HG02610 (cell line): Measurements from ENCODE around the gene ZNF660.
A peak's percentile ranks its signal among the peaks of the same experiment; 100 is the strongest.
"Not testable (repeated sequence)": the region's sequence is repeated elsewhere in the genome, so short reads cannot be mapped to it uniquely, and the experiment has no call there.

Experiments
- ATAC-seq: cut with Tn5 transposase; IDR thresholded peaks from one replicate; pipeline ENCODE4 v1.9.1; 2021; ENCODE audit warnings: mild to moderate bottlenecking, moderate library complexity; ENCODE audit not compliant: unreplicated experiment

ZNF660 gene

GRCh38 chr3:44584646-44585501, at the start of gene ZNF660:
ZNF660 (plus strand) TSS chr3:44584964; CDS start chr3:44594194, 9,230 bp downstream.
- ATAC-seq: peak; percentile 66

GRCh38 chr3:44535364-44535763, 49.4 kb upstream of the ZNF660 start:
- ATAC-seq: no peak

- ATAC-seq: not testable (repeated sequence)
Measured at GRCh38 chr3:44544811-44545210, 40.0 kb upstream of the ZNF660 start.

GRCh38 chr3:44554626-44555592, 29.9 kb upstream of the ZNF660 start, which contains the start of gene ZKSCAN7:
ZKSCAN7 (plus strand) TSS chr3:44555193; CDS start chr3:44557048, 1,855 bp downstream.
- peak; percentile 80 for ATAC-seq

- ATAC-seq: no peak
Measured at GRCh38 chr3:44555723-44556122, 29.0 kb upstream of the ZNF660 start.

GRCh38 chr3:44557074-44557473, 27.7 kb upstream of the ZNF660 start:
- no peak for ATAC-seq

- no peak for ATAC-seq
Measured at GRCh38 chr3:44561076-44561475, 23.7 kb upstream of the ZNF660 start.

- no peak for ATAC-seq
Measured at GRCh38 chr3:44562147-44562546, 22.6 kb upstream of the ZNF660 start.

GRCh38 chr3:44568561-44568960, 16.2 kb upstream of the ZNF660 start:
- no peak for ATAC-seq

GRCh38 chr3:44571024-44571423, 13.7 kb upstream of the ZNF660 start:
- ATAC-seq: no peak

- ATAC-seq: no peak
Measured at GRCh38 chr3:44576613-44577012, 8.2 kb upstream of the ZNF660 start.

GRCh38 chr3:44577354-44577952, 7.3 kb upstream of the ZNF660 start:
- not testable (repeated sequence) for ATAC-seq

GRCh38 chr3:44578316-44578715, 6.4 kb upstream of the ZNF660 start:
- not testable (repeated sequence) for ATAC-seq

GRCh38 chr3:44578924-44579515, 5.7 kb upstream of the ZNF660 start:
- ATAC-seq: not testable (repeated sequence)

GRCh38 chr3:44579749-44580148, 5.0 kb upstream of the ZNF660 start:
- ATAC-seq: not testable (repeated sequence)

- ATAC-seq: not testable (repeated sequence)
Measured at GRCh38 chr3:44580971-44581370, 3.8 kb upstream of the ZNF660 start.

GRCh38 chr3:44596621-44597020, 11.9 kb downstream of the ZNF660 start:
- no peak for ATAC-seq

- no peak for ATAC-seq
Measured at GRCh38 chr3:44601749-44602148, 17.0 kb downstream of the ZNF660 start.

GRCh38 chr3:44612678-44613077, 27.9 kb downstream of the ZNF660 start:
- ATAC-seq: no peak

GRCh38 chr3:44624749-44625480, 40.2 kb downstream of the ZNF660 start, which contains the start of gene ZNF197:
ZNF197 (plus strand) TSS chr3:44625036; CDS start chr3:44629155, 4,119 bp downstream.
- peak; percentile 92 for ATAC-seq
